PFSK-1 (cell line): Measurements from ENCODE around the gene ATP8B4.

Experiments
- POLR2AphosphoS5 ChIP-seq: IDR thresholded peaks from 2 replicates; pipeline ENCODE4 v1.6.1; 2012; ENCODE audit warnings: low read depth, mild to moderate bottlenecking, control low read depth, low read length, moderate library complexity
- SIN3A ChIP-seq: IDR thresholded peaks from 2 replicates; pipeline ENCODE4 v1.6.1; 2012; ENCODE audit warnings: mild to moderate bottlenecking, low read length, moderate library complexity, borderline replicate concordance; ENCODE audit not compliant: insufficient read depth
- TAF1 ChIP-seq: IDR thresholded peaks from 2 replicates; pipeline ENCODE4 v1.6.1; 2012; ENCODE audit warnings: low read length, control low read depth, borderline replicate concordance; ENCODE audit not compliant: insufficient read depth

- TF ChIP-seq SIN3A (no peak), POLR2AphosphoS5 (no peak), TAF1 (no peak)
These were observed 12.6 kb downstream of the ATP8B4 start for GRCh38 chr15:50106457-50106856.
